H9 (cell line): ENCODE data around the gene RADX. TPM values are rescaled to one million over a fixed set of nuclear protein-coding genes. Genes with fewer than 3 reads are reported as not detected.

Experiments
- DNase-seq: peaks from one replicate; pipeline ENCODE4 v3.0.0-alpha.2; 2017
- H2AFZ ChIP-seq: one replicate; pipeline ENCODE4 v1.6.1; 2013; ENCODE audit warnings: mild to moderate bottlenecking, low read length, control low read depth, moderate library complexity
- H2AK5ac ChIP-seq: 2 replicates; pipeline ENCODE4 v1.6.1; 2013; ENCODE audit warnings: low read length, control low read depth, mixed read lengths; ENCODE audit not compliant: insufficient read length
- H2BK120ac ChIP-seq: one replicate; pipeline ENCODE4 v1.6.1; 2013; ENCODE audit warnings: low read depth, mild to moderate bottlenecking, low read length, control low read depth, inconsistent platforms; ENCODE audit not compliant: poor library complexity, severe bottlenecking
- H2BK12ac ChIP-seq: 2 replicates; pipeline ENCODE4 v1.6.1; 2013; ENCODE audit warnings: low read length, control low read depth, mixed read lengths, low read depth; ENCODE audit not compliant: insufficient read length
- H2BK15ac ChIP-seq: 2 replicates; pipeline ENCODE4 v1.6.1; 2013; ENCODE audit warnings: low read depth, low read length, control low read depth
- H2BK20ac ChIP-seq: one replicate; pipeline ENCODE4 v1.6.1; 2013; ENCODE audit warnings: low read depth, mild to moderate bottlenecking, low read length, control low read depth, inconsistent platforms; ENCODE audit not compliant: poor library complexity, severe bottlenecking
- H2BK5ac ChIP-seq: 2 replicates; pipeline ENCODE4 v1.6.1; 2013; ENCODE audit warnings: low read length, control low read depth, mixed read lengths; ENCODE audit not compliant: insufficient read length
- H3K14ac ChIP-seq: 2 replicates; pipeline ENCODE4 v1.6.1; 2013; ENCODE audit warnings: low read length, control low read depth; ENCODE audit not compliant: insufficient read depth
- H3K18ac ChIP-seq: 2 replicates; pipeline ENCODE4 v1.6.1; 2013; ENCODE audit warnings: low read depth, mild to moderate bottlenecking, mixed read lengths, low read length, control low read depth; ENCODE audit not compliant: insufficient read length
- H3K23ac ChIP-seq: 2 replicates; pipeline ENCODE4 v1.6.1; 2013; ENCODE audit warnings: low read length, control low read depth, mixed read lengths, low read depth; ENCODE audit not compliant: insufficient read length
- H3K23me2 ChIP-seq: 2 replicates; pipeline ENCODE4 v1.6.1; 2013; ENCODE audit warnings: low read depth, mild to moderate bottlenecking, mixed read lengths, low read length, control low read depth; ENCODE audit not compliant: insufficient read length, poor library complexity, severe bottlenecking
- H3K27ac ChIP-seq: 2 replicates; pipeline ENCODE4 v1.5.1; 2013; ENCODE audit warnings: low read length, control low read depth, mixed read lengths, low read depth; ENCODE audit not compliant: insufficient read length
- H3K27me3 ChIP-seq: 2 replicates; pipeline ENCODE4 v1.6.1; 2013; ENCODE audit warnings: low read length, control low read depth, inconsistent platforms; ENCODE audit not compliant: insufficient read depth
- H3K4ac ChIP-seq: 2 replicates; pipeline ENCODE4 v1.6.1; 2013; ENCODE audit warnings: low read depth, mild to moderate bottlenecking, control low read depth, inconsistent platforms, low read length, moderate library complexity
- H3K4me1 ChIP-seq: 2 replicates; pipeline ENCODE4 v1.6.1; 2013; ENCODE audit warnings: low read length, control low read depth, inconsistent platforms; ENCODE audit not compliant: insufficient read depth
- H3K4me2 ChIP-seq: 2 replicates; pipeline ENCODE4 v1.6.1; 2013; ENCODE audit warnings: low read length, control low read depth, mixed read lengths; ENCODE audit not compliant: insufficient read length, insufficient read depth
- H3K56ac ChIP-seq: 2 replicates; pipeline ENCODE4 v1.6.1; 2013; ENCODE audit warnings: low read depth, mild to moderate bottlenecking, mixed read lengths, low read length, control low read depth; ENCODE audit not compliant: insufficient read length
- H3K79me1 ChIP-seq: 2 replicates; pipeline ENCODE4 v1.6.1; 2013; ENCODE audit warnings: low read depth, mild to moderate bottlenecking, moderate library complexity, low read length, control low read depth, inconsistent platforms; ENCODE audit not compliant: insufficient read depth, poor library complexity, severe bottlenecking
- H3K79me2 ChIP-seq: 2 replicates; pipeline ENCODE4 v1.6.1; 2013; ENCODE audit warnings: low read length, control low read depth, inconsistent platforms; ENCODE audit not compliant: insufficient read depth
- H3K9ac ChIP-seq: 2 replicates; pipeline ENCODE4 v1.6.1; 2013; ENCODE audit warnings: low read length, control low read depth, mixed read lengths; ENCODE audit not compliant: insufficient read length; ENCODE audit errors: extremely low read depth
- H3K9me3 ChIP-seq: one replicate; pipeline ENCODE4 v1.6.1; 2013; ENCODE audit warnings: low read depth, low read length, inconsistent platforms; ENCODE audit not compliant: control insufficient read depth
- H3T11ph ChIP-seq: one replicate; pipeline ENCODE4 v1.6.1; 2013; ENCODE audit warnings: mild to moderate bottlenecking, low read length, control low read depth, inconsistent platforms
- H4K20me1 ChIP-seq: one replicate; pipeline ENCODE4 v1.6.1; 2013; ENCODE audit not compliant: control insufficient read depth, insufficient read length, insufficient read depth
- H4K5ac ChIP-seq: 2 replicates; pipeline ENCODE4 v1.6.1; 2013; ENCODE audit warnings: low read depth, mild to moderate bottlenecking, mixed read lengths, low read length, control low read depth; ENCODE audit not compliant: insufficient read length
- H4K8ac ChIP-seq: replicated peaks from 2 replicates; pipeline ENCODE4 v1.6.1; 2013; ENCODE audit warnings: low read length, control low read depth, mixed read lengths, low read depth; ENCODE audit not compliant: insufficient read length
- H4K91ac ChIP-seq: 2 replicates; pipeline ENCODE4 v1.6.1; 2013; ENCODE audit warnings: low read depth, mild to moderate bottlenecking, moderate library complexity, mixed read lengths, low read length, control low read depth; ENCODE audit not compliant: insufficient read length
- H3K27ac Mint-ChIP-seq, 3 experiments: 2 replicates in 2 of 3; 3 replicates in 1 of 3; pipeline ENCODE4 v1.8.0; 2020 to 2021; ENCODE audit warnings: mixed read lengths in 3 of 3, mild to moderate bottlenecking in 1 of 3, moderate library complexity in 1 of 3
- H3K27me3 Mint-ChIP-seq: 2 replicates; pipeline ENCODE4 v1.8.0; 2021; ENCODE audit warnings: low read depth, mild to moderate bottlenecking, moderate library complexity, mixed read lengths
- H3K36me3 Mint-ChIP-seq, 3 experiments: 2 replicates in 2 of 3; 3 replicates in 1 of 3; pipeline ENCODE4 v1.8.0; 2020 to 2021; ENCODE audit warnings: low read depth in 3 of 3, mixed read lengths in 3 of 3; ENCODE audit not compliant: insufficient read depth in 1 of 3
- H3K4me1 Mint-ChIP-seq, 2 experiments: 2 replicates each; pipeline ENCODE4 v1.8.0; 2020; ENCODE audit warnings: mixed read lengths in 2 of 2
- H3K4me3 Mint-ChIP-seq, 2 experiments: 2 replicates in 1 of 2; 3 replicates in 1 of 2; pipeline ENCODE4 v1.8.0; 2020 to 2021; ENCODE audit warnings: mild to moderate bottlenecking in 2 of 2, mixed read lengths in 2 of 2, moderate library complexity in 1 of 2
- H3K9me3 Mint-ChIP-seq, 2 experiments: 2 replicates in 1 of 2; 3 replicates in 1 of 2; pipeline ENCODE4 v1.8.0; 2020; ENCODE audit warnings: mild to moderate bottlenecking in 2 of 2, mixed read lengths in 2 of 2, moderate library complexity in 1 of 2
- WGBS: extraction: QIAGEN DNeasy Blood & Tissue Kit; methylation state at CpG from one replicate; pipeline ENCODE4 v1.1.7; 2013; ENCODE audit warnings: missing lambda C conversion rate, low lambda C conversion rate, mixed read lengths; ENCODE audit not compliant: insufficient read length; ENCODE audit errors: extremely low coverage; 5-methylcytosine and 5-hydroxymethylcytosine counted together
- total RNA-seq: library from RNA; stranded (reverse); gene quantifications from 2 replicates; pipeline ENCODE4 v1.2.1, GENCODE V29; 2021
- TF ChIP-seq, protein P1 (sequence below): fragments of 200-600 bp; sonication (generic); conservative IDR thresholded peaks from 3 replicates; pipeline ENCODE4 v1.8.0; 2021; ENCODE audit warnings: antibody characterized with exemption, mild to moderate bottlenecking

Gene RADX
- total RNA-seq, 1 experiment from 2014 or later: 1.5 TPM

GRCh38 chrX:106672527-106672926 lies 60.7 kb downstream of the RADX start:
- no peaks in the 10 kb centered on the region for H3K79me2 ChIP-seq
- Mint-ChIP-seq H3K36me3 (no peaks in the 10 kb centered on the region; a peak in 1 of 7 replicates), H3K4me3 (no peak overlapping the region), H3K27ac (0 out of 7 replicates have a peak overlapping the region, but pooled peaks of 1 of the 3 experiments have one; percentile 19), H3K9me3 (peaks cover 0 to 32% of the 10 kb centered on the region in 2 experiments; a peak in 2 of 5 replicates), H3K27me3 (no peaks in the 10 kb centered on the region), H3K4me1 (peaks cover 3 to 7% of the 10 kb centered on the region in 2 experiments; a peak in 1 of 4 replicates)
- H3K4me1 ChIP-seq: no peaks in the 10 kb centered on the region
- no peak overlapping the region for H3K18ac ChIP-seq
- H3K23ac ChIP-seq: no peak overlapping the region
- no peaks in the 10 kb centered on the region for H4K20me1 ChIP-seq
- no peaks in the 10 kb centered on the region for H3K79me1 ChIP-seq
- H3K4ac ChIP-seq: no peak overlapping the region
- H3K9me3 ChIP-seq: no peaks in the 10 kb centered on the region
- H2BK20ac ChIP-seq: no peak overlapping the region
- no peak overlapping the region for H2BK120ac ChIP-seq
- H3K56ac ChIP-seq: no peak overlapping the region
- H3K27me3 ChIP-seq: no peaks in the 10 kb centered on the region
- H3K27ac ChIP-seq: no peak overlapping the region
- H4K8ac ChIP-seq: no peak overlapping the region
- DNase-seq: no peak
- no peaks in the 10 kb centered on the region for H3K23me2 ChIP-seq
- no peak overlapping the region for H2AK5ac ChIP-seq
- no CpG with 5 or more reads among the region's 4 CpGs for WGBS
- H2BK12ac ChIP-seq: no peak overlapping the region
- H3K9ac ChIP-seq: no peak overlapping the region
- no peak overlapping the region for H2BK15ac ChIP-seq
- H2BK5ac ChIP-seq: no peak overlapping the region
- no peak overlapping the region for H4K5ac ChIP-seq
- TF ChIP-seq, protein P1, sequence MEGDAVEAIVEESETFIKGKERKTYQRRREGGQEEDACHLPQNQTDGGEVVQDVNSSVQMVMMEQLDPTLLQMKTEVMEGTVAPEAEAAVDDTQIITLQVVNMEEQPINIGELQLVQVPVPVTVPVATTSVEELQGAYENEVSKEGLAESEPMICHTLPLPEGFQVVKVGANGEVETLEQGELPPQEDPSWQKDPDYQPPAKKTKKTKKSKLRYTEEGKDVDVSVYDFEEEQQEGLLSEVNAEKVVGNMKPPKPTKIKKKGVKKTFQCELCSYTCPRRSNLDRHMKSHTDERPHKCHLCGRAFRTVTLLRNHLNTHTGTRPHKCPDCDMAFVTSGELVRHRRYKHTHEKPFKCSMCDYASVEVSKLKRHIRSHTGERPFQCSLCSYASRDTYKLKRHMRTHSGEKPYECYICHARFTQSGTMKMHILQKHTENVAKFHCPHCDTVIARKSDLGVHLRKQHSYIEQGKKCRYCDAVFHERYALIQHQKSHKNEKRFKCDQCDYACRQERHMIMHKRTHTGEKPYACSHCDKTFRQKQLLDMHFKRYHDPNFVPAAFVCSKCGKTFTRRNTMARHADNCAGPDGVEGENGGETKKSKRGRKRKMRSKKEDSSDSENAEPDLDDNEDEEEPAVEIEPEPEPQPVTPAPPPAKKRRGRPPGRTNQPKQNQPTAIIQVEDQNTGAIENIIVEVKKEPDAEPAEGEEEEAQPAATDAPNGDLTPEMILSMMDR: no peak
- no peak overlapping the region for H4K91ac ChIP-seq
- no peak overlapping the region for H3T11ph ChIP-seq
- no peak overlapping the region for H2AFZ ChIP-seq
- no peak overlapping the region for H3K14ac ChIP-seq
- no peak overlapping the region for H3K4me2 ChIP-seq
